ENCODE results near the gene MARCHF9.
A peak's percentile ranks its signal among the peaks of the same experiment; 100 is the strongest.

MARCHF9 gene

GRCh38 chr12:57732726-57733593 is 21.9 kb upstream of the MARCHF9 start:
- Histone ChIP-seq H3K27me3 (peaks cover 34% of the 10 kb centered on the region), H3K9me3 (no peaks in the 10 kb centered on the region), H3K4me1 (no peaks in the 10 kb centered on the region; the same call in 1 of the 2 replicates), H3K36me3 (no peaks in the 10 kb centered on the region), H3K4me3 (ENCODE audit: low read depth, low read length) (no peak overlapping the region)
- no peak for TF ChIP-seq CTCF (IDR thresholded peaks at IDR 0.05; ENCODE audit: low read depth, low read length)
- DNase-seq, result peak; percentile 1

- H3K27me3 ChIP-seq, result peaks cover 37% of the 10 kb centered on the region
- no peak overlapping the region for H3K4me3 ChIP-seq (ENCODE audit: low read depth, low read length)
- no peak for TF ChIP-seq CTCF (IDR thresholded peaks at IDR 0.05; ENCODE audit: low read depth, low read length)
- no peak for DNase-seq
- no peaks in the 10 kb centered on the region for H3K9me3 ChIP-seq
- H3K4me1 ChIP-seq, result no peaks in the 10 kb centered on the region; the same call in 1 of the 2 replicates
- H3K36me3 ChIP-seq, result no peaks in the 10 kb centered on the region
These were observed 21.0 kb upstream of the MARCHF9 start for GRCh38 chr12:57733928-57734327.

- no peak for TF ChIP-seq CTCF (IDR thresholded peaks at IDR 0.05; ENCODE audit: low read depth, low read length)
- Histone ChIP-seq H3K36me3 (no peaks in the 10 kb centered on the region), H3K27me3 (peaks cover 44% of the 10 kb centered on the region), H3K4me3 (ENCODE audit: low read depth, low read length) (no peak overlapping the region), H3K4me1 (no peaks in the 10 kb centered on the region; the same call in 1 of the 2 replicates), H3K9me3 (no peaks in the 10 kb centered on the region)
- no peak for DNase-seq
These were observed 20.3 kb upstream of the MARCHF9 start for GRCh38 chr12:57734591-57734990.

- H3K27me3 ChIP-seq, result peaks cover 50% of the 10 kb centered on the region
- DNase-seq, result no peak
- no peak for TF ChIP-seq CTCF (IDR thresholded peaks at IDR 0.05; ENCODE audit: low read depth, low read length)
- H3K36me3 ChIP-seq, result no peaks in the 10 kb centered on the region
- no peaks in the 10 kb centered on the region for H3K9me3 ChIP-seq
- H3K4me3 ChIP-seq (ENCODE audit: low read depth, low read length), result peak overlapping the region; percentile 54
- no peaks in the 10 kb centered on the region; the same call in 1 of the 2 replicates for H3K4me1 ChIP-seq
These were observed 19.6 kb upstream of the MARCHF9 start for GRCh38 chr12:57735198-57735855.

GRCh38 chr12:57735952-57736740 is 18.8 kb upstream of the MARCHF9 start:
- peaks cover 56% of the 10 kb centered on the region for H3K27me3 ChIP-seq

More at GRCh38 chr12:57735952-57736740, 18.8 kb upstream of the MARCHF9 start:
- DNase-seq, result peak; percentile 72
- Histone ChIP-seq H3K4me3 (ENCODE audit: low read depth, low read length) (peak overlapping the region; percentile 54), H3K4me1 (no peaks in the 10 kb centered on the region; the same call in 1 of the 2 replicates), H3K9me3 (no peaks in the 10 kb centered on the region), H3K36me3 (no peaks in the 10 kb centered on the region)
- peak; percentile 60 for TF ChIP-seq CTCF (IDR thresholded peaks at IDR 0.05; ENCODE audit: low read depth, low read length)

Measured in BE2C (cell line).